AG09319 (cell line): Measurements from ENCODE around the gene CEMP1.

Source experiments
- DNase-seq: peaks from one replicate; pipeline ENCODE4 v3.0.0-alpha.2; 2010; ENCODE audit warnings: low read depth; ENCODE audit errors: extremely low read depth
- CTCF ChIP-seq: IDR thresholded peaks from 2 replicates; pipeline ENCODE4 v1.5.1; 2011; ENCODE audit warnings: low read depth, mild to moderate bottlenecking, inconsistent platforms, low read length, moderate library complexity

Gene CEMP1

GRCh38 chr16:2531696-2532493 is 687 bp upstream of the CEMP1 start:
- peak; percentile 90 for DNase-seq
- TF ChIP-seq CTCF = no peak

GRCh38 chr16:2530629-2531318 is 434 bp downstream of the CEMP1 start:
- no peak for TF ChIP-seq CTCF
- DNase-seq = no peak

- no peak for DNase-seq
- no peak for TF ChIP-seq CTCF
Measured at GRCh38 chr16:2529961-2530628, 1.1 kb downstream of the CEMP1 start.

- no peak for TF ChIP-seq CTCF
- no peak for DNase-seq
Measured at GRCh38 chr16:2529061-2529931, 1.9 kb downstream of the CEMP1 start.

- no peak for TF ChIP-seq CTCF
- no peak for DNase-seq
Measured at GRCh38 chr16:2528161-2529060, 2.8 kb downstream of the CEMP1 start.

- TF ChIP-seq CTCF = no peak
Measured at GRCh38 chr16:2527784-2528100, 3.5 kb downstream of the CEMP1 start.

More at GRCh38 chr16:2527784-2528100, 3.5 kb downstream of the CEMP1 start:
- DNase-seq = no peak
